Tibial nerve (tissue), 4 donors: Measurements from ENCODE around the gene MRPL3. TPM values are rescaled to one million over a fixed set of nuclear protein-coding genes. Genes with fewer than 3 reads are reported as not detected.
A peak's percentile ranks its signal among the peaks of the same experiment; 100 is the strongest.

Experiments
- DNase-seq, 2 donors: peaks; one replicate each; pipeline ENCODE4 v3.0.0-alpha.2; 2019; ENCODE audit warnings: low spot score in 2 of 2
- H3K27ac ChIP-seq, 4 donors: fragments of 200-600 bp; sonication (generic) in 3 of 4; one replicate each; pipeline ENCODE4 v1.5.1; 2017 to 2019; ENCODE audit warnings: mild to moderate bottlenecking in 1 of 4
- H3K27me3 ChIP-seq, 2 donors: fragments of 200-600 bp; sonication (generic) in 1 of 2; one replicate each; pipeline versions ENCODE4 v1.5.1 to v1.6.0; 2017 to 2019
- H3K36me3 ChIP-seq, 3 donors: fragments of 200-600 bp; sonication (generic); one replicate each; pipeline ENCODE4 v1.5.1; 2018 to 2019
- H3K4me1 ChIP-seq, 4 donors: fragments of 200-600 bp; sonication (generic) in 3 of 4; one replicate each; pipeline ENCODE4 v1.5.1; 2017 to 2019
- H3K4me3 ChIP-seq, 4 donors: fragments of 200-600 bp; sonication (generic) in 3 of 4; one replicate each; pipeline ENCODE4 v1.5.1; 2017 to 2019; ENCODE audit warnings: mild to moderate bottlenecking in 1 of 4, moderate library complexity in 1 of 4
- H3K9me3 ChIP-seq, 4 donors: fragments of 200-600 bp; sonication (generic) in 3 of 4; one replicate each; pipeline ENCODE4 v1.5.1; 2017 to 2019
- CTCF ChIP-seq, 5 experiments: fragments of 200-600 bp in 3 of 5; fragments of 450-650 bp in 2 of 5; sonication (generic) in 3 of 5; IDR thresholded peaks; one replicate each; pipeline ENCODE4 v1.5.1; 2016 to 2019; ENCODE audit warnings: antibody characterized with exemption in 5 of 5, mild to moderate bottlenecking in 3 of 5, moderate library complexity in 2 of 5
- EP300 ChIP-seq, 2 donors: sonication (generic); formaldehyde crosslinking; IDR thresholded peaks; one replicate each; pipeline ENCODE4 v1.6.1; 2017; ENCODE audit warnings: antibody characterized with exemption in 2 of 2, mild to moderate bottlenecking in 1 of 2
- POLR2A ChIP-seq, 2 donors: fragments of 450-650 bp; IDR thresholded peaks; one replicate each; pipeline ENCODE4 v1.6.1; 2017; ENCODE audit warnings: antibody characterized with exemption in 2 of 2, mild to moderate bottlenecking in 2 of 2, moderate library complexity in 2 of 2
- WGBS, 2 donors: methylation state at CpG; one replicate each; pipeline ENCODE4 v1.1.5; 2018; 5-methylcytosine and 5-hydroxymethylcytosine counted together
- small RNA-seq: library from RNA; depleted of rRNA; stranded (forward); fragments of <200 nt; gene quantifications from one replicate; pipeline ENCODE3, GENCODE V24; 2016
- total RNA-seq, 4 donors: library from RNA; depleted of rRNA; stranded (reverse); fragments of >200 nt; gene quantifications; one replicate each; pipeline ENCODE4 v1.1.0, GENCODE V29; 2016

MRPL3 gene
- total RNA-seq, 4 donors from 2014 or later, result 56.5 to 95.4 (median 68.8) TPM

DNA sequence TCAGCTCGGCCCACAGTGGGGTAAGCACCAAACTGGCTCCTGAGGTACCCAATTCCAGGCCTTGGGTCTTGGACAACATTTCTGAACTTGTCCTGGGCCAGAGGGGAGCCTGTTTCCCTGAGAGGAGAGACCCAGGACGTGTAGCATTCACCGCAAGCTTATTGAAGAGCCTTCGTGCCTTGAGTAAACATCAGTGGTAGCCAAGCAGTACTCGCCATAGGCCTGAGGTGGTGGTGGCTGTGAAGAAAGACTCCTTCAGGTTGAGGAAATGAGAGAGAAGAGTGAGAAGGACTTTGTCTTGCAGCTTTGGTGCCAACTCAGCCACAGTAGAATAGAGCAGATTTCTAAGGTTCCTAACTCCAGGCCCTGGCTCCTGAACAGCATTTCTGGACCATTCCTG is 71.0 kb downstream of the MRPL3 start:
- TF ChIP-seq EP300 (IDR thresholded peaks at IDR 0.05), result no peak
- no peak for TF ChIP-seq CTCF (IDR thresholded peaks at IDR 0.05)
- TF ChIP-seq POLR2A (IDR thresholded peaks at IDR 0.05), result no peak
- H3K9me3 ChIP-seq, result no peaks in the 10 kb centered on the region
- 70 to 77% methylated on average over 5 of the region's 5 CpGs for WGBS, 2 donors

GRCh38 chr3:131427226-131427625 is 75.5 kb downstream of the MRPL3 start:
- H3K36me3 ChIP-seq, result no peaks in the 10 kb centered on the region

More for the DNA sequence above, 71.0 kb downstream of the MRPL3 start:
- no peaks in the 10 kb centered on the region for H3K4me1 ChIP-seq
- DNase-seq, result no peak
- H3K4me3 ChIP-seq, result no peak overlapping the region
- H3K27me3 ChIP-seq, result no peaks in the 10 kb centered on the region
- no peaks in the 10 kb centered on the region for H3K36me3 ChIP-seq
- no peak overlapping the region for H3K27ac ChIP-seq

DNA sequence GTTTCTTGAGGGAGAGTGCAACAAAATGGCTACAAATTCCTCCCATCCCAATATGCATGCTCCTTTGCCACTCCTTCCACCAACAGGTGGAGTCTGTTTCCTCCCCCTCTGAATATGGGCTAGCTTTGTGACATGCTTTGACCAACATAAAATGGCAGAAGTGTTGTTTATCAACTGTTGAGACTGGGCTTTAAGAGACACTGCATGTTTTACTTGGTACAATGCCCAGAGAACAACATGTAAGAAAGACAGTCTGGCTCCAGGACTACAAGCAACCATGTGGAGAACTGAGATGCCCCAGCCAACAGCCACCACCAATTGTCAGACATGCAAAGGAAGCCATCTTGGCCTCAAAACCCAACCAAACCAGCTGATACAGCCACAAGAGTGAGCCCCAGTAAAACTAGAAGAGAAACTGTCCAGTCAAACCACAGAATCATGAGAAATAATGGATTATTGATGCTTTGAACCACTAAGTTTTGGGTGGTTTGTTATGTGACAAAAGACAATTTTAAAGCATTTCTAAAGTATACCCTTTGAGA is 80.7 kb downstream of the MRPL3 start:
- DNase-seq, result no peak
- Histone ChIP-seq H3K27ac (no peak overlapping the region), H3K36me3 (no peaks in the 10 kb centered on the region), H3K4me3 (no peak overlapping the region), H3K27me3 (no peaks in the 10 kb centered on the region), H3K4me1 (no peaks in the 10 kb centered on the region), H3K9me3 (no peaks in the 10 kb centered on the region)
- TF ChIP-seq CTCF (IDR thresholded peaks at IDR 0.05), result no peak
- TF ChIP-seq EP300 (IDR thresholded peaks at IDR 0.05), result no peak
- TF ChIP-seq POLR2A (IDR thresholded peaks at IDR 0.05), result no peak

More at GRCh38 chr3:131427226-131427625, 75.5 kb downstream of the MRPL3 start:
- H3K27me3 ChIP-seq, result no peaks in the 10 kb centered on the region
- H3K9me3 ChIP-seq, result no peaks in the 10 kb centered on the region
- 54 to 69% methylated on average over 2 of the region's 2 CpGs for WGBS, 2 donors
- no peaks in the 10 kb centered on the region for H3K4me1 ChIP-seq
- H3K4me3 ChIP-seq, result no peak overlapping the region
- no peak overlapping the region for H3K27ac ChIP-seq
- DNase-seq, result no peak
- no peak for TF ChIP-seq CTCF (IDR thresholded peaks at IDR 0.05)
- TF ChIP-seq EP300 (IDR thresholded peaks at IDR 0.05), result no peak
- no peak for TF ChIP-seq POLR2A (IDR thresholded peaks at IDR 0.05)

DNA sequence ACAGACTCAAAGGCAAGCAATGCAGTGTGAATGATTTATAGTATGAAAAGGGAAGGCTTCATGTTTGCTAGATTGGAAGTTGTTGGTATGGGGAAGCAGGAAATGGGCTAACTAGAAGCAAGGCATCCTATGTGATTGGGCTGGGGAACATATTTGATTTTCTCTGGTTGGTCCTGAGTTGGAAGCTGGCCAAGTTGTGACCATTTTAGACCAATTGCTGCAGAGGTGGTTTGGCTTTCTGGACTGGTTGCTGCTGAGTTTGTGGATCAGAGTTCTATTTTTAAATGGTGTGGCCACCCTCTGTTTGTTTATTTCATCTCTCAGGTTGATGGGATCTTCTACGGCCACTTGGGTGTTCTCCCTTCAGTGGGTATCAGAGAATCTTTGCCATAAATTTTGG is 81.5 kb downstream of the MRPL3 start:
- Histone ChIP-seq H3K4me3 (no peak overlapping the region), H3K9me3 (no peaks in the 10 kb centered on the region), H3K27me3 (no peaks in the 10 kb centered on the region), H3K36me3 (no peaks in the 10 kb centered on the region), H3K27ac (no peak overlapping the region), H3K4me1 (no peaks in the 10 kb centered on the region)
- 85 to 88% methylated on average over 1 of the region's 1 CpG for WGBS, 2 donors
- DNase-seq, result no peak
- TF ChIP-seq POLR2A (IDR thresholded peaks at IDR 0.05) (no peak), EP300 (IDR thresholded peaks at IDR 0.05) (no peak), CTCF (IDR thresholded peaks at IDR 0.05) (no peak)

GRCh38 chr3:131417751-131418150 is 85.0 kb downstream of the MRPL3 start:
- TF ChIP-seq EP300 (IDR thresholded peaks at IDR 0.05), result no peak
- TF ChIP-seq CTCF (IDR thresholded peaks at IDR 0.05), result no peak
- TF ChIP-seq POLR2A (IDR thresholded peaks at IDR 0.05), result no peak
- Histone ChIP-seq H3K27ac (no peak overlapping the region), H3K36me3 (no peaks in the 10 kb centered on the region), H3K4me3 (no peak overlapping the region), H3K9me3 (no peaks in the 10 kb centered on the region), H3K4me1 (no peaks in the 10 kb centered on the region), H3K27me3 (no peaks in the 10 kb centered on the region)
- 85 to 88% methylated on average over 2 of the region's 2 CpGs for WGBS, 2 donors
- DNase-seq, result no peak

Small RNA genes lying within 50 kb of the gene (small RNA-seq; reads per million reads assigned to genes)
- not detected for gene AC107027.2
- gene SNORA58, result 10.7 reads per million, percentile 90 among the genes with 10 or more reads in this experiment

Other genes with a start within 250 kb of the MRPL3 start
- gene NUDT16, start 121.2 kb downstream of the MRPL3 start, total RNA-seq, result 100 to 1,000 TPM in 1 of 4 donors, 10 to 100 TPM in 3; 70.8 to 102 (median 87.8) TPM